HG02870 (cell line): ENCODE measurements around the gene DISP3.

Source experiments
- ATAC-seq: cut with Tn5 transposase; IDR thresholded peaks from one replicate; pipeline ENCODE4 v1.9.1; 2021; ENCODE audit warnings: mild to moderate bottlenecking, moderate library complexity; ENCODE audit not compliant: unreplicated experiment

Gene DISP3

GRCh38 chr1:11525516-11525915 lies 46.6 kb downstream of the DISP3 start:
- ATAC-seq, result no peak

- no peak for ATAC-seq
Observed at GRCh38 chr1:11526071-11526895, 47.3 kb downstream of the DISP3 start.

DNA sequence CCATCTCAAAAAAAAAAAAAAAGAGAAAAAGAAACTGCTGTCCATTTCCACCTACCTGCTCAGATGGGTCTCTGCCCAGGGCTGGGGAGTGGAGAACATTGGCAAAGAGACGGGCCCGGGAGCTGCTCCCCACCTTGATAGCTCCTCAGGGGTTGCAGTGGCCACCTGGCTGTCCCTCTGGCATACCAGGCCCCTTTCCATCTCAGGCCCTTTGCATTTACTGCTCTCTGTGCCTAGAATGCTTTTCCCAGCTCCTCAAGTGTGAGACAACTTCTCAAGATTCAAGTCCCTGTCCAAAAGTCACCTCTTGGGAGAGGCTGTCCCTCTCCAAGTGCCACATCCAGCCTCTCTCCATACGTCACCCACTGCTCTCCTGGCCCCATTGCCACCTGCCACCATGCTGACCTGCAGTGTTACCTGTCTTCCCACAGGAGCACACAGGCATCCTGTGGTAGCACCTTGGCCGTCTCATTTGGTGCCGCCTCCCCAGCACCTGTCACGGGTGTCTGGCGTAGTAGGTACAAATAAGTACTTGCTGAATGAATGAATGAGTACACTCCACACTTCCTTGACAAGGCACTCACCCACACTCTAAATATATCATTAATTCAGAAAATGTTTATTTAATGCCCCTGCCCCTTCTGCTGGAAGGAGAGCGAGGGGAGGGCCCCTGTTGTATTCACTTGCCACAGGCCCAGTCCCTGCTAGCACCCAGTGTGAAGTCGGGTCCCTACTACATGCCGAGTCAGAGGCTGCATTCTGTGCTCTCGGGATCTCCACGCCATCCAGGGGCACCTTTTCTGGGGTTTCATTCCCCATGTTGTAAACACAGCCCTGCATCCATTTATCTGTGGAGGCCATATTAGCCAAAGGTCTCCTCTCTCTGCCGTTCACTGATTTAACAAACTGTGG lies 48.8 kb downstream of the DISP3 start:
- no peak for ATAC-seq

GRCh38 chr1:11528611-11529261 lies 49.8 kb downstream of the DISP3 start:
- no peak for ATAC-seq

DNA sequence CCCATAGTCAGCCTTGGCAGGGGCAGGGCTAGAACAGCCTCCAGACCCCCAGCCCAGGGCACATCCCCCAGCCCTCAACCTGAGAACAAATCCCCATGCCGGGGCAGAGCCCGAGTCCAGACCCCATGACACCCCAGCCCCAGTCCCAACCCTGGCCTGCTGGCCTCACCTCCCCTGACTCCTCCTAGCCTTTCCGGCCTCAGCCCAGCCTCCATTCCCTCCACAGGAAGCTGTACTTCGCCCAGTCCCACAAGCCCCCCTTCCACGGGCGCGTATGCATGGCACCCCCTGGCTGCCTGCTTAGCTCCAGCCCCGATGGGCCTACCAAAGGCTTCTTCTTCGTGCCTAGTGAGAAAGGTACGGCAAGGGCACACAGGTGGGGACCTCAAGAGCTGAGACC lies 50.4 kb downstream of the DISP3 start:
- no peak for ATAC-seq

DNA sequence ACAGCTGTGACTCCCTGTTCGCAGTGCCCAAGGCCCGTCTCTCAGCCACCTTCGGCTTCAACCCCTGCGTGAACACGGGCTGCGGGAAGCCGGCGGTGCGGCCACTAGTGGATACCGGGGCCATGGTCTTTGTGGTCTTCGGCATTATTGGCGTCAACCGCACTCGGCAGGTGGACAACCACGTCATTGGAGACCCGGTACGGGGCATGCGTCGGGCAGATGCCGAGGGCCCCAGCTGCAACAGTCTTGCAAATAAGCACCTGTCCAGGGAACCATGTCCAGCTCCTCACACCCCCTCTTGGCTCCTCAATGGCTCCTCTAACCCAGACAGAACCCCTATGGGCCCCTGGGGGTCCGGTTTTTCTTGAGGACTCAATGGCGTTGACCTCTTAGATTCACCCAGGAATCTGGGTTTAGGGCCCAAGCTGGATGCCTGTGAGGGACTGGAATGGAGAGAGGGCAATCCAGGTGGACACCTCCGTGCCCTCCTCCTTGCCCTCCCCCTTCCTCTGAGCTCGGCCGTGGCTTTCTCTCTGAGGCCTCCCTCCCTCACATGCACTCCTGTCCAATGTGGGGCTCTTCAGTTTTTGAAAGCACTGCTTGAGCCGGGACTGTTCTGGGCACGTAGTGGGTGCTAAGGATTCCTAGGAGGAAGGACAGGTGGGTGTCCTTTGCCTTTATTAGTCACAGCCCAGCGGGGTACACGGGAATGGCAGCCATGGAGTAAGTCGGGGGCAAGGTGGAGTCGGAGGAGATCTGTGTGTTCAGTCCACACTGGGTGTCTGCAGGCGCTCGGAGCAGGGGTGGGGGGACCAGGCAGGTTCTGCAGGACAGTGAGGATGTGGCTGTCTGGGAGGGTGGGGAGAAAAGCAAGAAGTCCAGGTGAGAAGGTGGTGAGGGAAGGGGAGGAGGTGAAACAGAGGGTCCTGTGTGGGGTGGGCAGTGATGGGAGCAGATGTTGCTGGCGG lies 51.1 kb downstream of the DISP3 start:
- no peak for ATAC-seq

DNA sequence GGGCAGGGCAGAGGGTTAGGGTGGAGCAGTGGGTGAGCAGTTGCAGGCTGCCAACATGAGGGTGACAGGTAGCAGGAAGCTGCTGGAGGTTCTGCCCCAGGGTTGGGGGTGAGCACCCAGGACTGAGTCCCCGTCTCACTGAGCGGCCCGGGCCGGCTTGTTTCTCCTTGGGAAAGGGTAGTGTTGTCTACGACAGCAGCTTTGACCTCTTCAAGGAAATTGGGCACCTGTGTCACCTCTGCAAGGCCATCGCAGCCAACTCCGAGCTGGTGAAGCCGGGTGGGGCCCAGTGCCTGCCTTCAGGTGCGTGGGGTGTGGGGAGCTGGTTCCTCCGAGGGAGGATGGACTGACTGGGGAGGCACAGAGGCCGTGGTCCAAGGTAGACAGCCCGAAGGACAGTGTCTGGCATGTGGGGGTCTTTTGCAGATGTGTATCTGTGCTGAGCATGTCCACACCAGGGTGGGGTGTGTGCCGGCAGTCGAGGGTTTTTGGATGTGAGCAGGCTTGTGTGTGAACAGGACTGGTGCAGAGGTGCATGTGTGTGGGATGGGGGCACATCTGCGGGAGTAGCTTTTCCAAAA lies 51.9 kb downstream of the DISP3 start:
- ATAC-seq, result no peak

GRCh38 chr1:11531314-11531870 lies 52.4 kb downstream of the DISP3 start:
- no peak for ATAC-seq

- no peak for ATAC-seq
Observed at GRCh38 chr1:11531943-11532342, 53.0 kb downstream of the DISP3 start.

DNA sequence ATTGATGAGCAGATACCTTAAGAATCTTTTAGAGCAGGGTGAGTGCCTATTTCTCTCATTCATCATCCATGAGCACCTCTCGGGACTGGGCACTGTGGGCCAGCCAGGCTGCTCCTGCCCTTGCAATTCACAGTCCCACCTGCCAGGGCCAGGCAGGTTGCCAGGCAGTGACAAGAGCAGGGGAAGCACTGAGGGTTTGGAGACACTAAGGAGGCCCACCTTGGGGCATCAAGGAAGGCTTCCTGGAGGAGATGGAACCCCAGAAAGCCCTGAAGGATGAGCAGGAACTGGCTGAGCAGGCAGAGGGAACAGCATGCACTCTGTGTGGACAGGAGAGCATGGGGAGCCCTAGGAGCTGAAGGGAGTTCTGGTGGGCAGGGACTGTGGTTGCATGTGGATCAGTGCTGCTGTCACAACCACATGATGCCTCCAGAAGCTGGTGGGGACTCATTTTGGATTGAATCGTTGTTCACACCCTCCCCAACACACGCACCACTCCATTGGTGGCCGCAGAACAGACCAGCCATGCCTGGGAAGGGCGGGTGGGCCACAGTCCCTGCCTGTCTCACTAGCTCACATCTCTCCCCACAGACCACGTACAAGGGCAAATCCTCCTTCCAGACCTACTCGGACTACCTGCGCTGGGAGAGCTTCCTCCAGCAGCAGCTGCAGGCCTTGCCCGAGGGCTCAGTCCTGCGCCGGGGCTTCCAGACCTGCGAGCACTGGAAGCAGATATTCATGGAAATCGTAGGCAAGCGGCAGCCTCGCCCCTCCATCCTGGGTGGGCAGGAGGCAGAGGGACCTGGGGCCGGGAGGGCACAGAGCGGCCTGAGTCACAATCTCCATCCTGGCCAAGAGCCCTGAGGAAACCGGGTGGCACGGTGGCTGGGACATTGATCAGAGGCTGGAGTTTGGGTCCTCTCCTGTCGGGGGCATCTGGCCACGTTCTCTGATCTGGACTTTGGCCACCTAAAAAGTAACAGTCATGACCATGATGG lies 55.1 kb downstream of the DISP3 start:
- ATAC-seq, result no peak

- no peak for ATAC-seq
Observed at GRCh38 chr1:11534846-11535245, 55.9 kb downstream of the DISP3 start.

DNA sequence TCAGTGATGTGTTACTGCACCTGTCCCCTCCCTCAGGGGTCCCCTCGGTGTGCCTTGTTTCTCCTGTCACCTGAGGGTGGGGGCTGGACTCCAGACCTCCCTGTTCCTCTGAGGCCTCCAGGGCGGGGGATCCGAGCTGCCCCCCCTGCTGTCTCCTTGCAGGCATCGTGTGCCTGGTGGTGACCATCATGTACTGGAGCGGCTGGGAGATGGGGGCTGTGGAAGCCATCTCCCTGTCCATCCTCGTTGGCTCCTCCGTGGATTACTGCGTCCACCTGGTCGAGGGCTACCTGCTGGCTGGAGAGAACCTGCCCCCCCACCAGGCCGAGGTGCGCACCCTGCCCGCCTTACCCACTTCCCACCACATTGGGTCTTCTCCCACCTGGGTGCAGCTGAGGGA lies 56.4 kb downstream of the DISP3 start:
- ATAC-seq, result no peak

GRCh38 chr1:11535761-11536572 lies 57.0 kb downstream of the DISP3 start:
- no peak for ATAC-seq

- no peak for ATAC-seq
Observed at GRCh38 chr1:11536573-11537379, 57.8 kb downstream of the DISP3 start.

DNA sequence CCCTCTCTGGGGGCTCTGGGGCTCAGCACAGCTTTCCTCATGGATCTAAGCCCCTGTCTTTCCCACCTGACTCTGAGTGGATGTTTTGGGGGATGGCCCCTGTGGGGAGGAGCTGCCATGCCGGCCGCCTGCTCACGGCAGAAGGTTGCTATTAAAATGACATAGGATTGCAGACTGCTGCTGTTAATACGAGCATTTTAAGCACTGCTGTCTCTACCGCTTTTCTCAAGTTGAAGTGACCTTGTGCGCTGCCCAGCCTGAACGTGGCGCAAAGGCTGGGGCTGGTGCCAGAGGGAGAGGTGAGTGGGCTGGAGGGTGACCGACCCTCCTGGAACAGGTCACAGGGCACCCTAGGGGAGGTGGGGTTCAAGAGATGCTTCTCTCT lies 58.4 kb downstream of the DISP3 start:
- no peak for ATAC-seq

DNA sequence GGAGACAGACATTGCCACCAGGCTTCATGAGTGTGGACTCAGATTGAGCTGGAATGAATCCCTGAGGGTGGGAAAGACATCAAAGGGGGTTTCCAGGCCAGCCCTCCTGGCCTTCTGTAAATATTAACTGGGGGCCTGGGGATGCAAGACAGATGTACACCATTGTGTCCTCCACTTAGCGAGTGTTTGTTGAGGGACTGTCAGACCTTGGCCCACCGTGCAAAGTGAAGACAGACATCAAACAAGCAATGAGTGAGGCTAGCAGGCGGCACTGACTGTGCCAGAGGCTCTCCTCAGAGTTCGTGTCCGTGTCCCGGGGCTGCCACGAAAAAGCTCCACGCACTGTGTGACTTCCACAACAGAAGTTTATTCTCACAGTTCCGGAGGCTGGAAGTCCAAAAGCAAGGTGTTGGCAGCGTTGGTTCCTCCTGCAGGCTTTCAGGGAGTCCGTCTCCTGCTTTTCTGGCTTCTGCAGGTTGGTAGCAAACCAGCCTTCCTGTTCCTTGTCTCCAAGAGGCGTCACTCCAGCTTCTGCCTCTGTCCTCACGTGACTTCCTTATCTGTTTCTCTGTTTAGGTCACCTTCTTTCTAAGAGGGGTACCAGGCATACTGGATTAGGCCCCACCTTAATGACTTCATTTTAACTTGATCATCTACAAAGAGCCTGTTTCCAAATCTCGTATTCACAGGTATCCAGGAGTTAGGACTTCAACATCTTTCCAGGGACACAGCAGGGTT lies 59.1 kb downstream of the DISP3 start:
- no peak for ATAC-seq
